HG03457 (cell line): ENCODE measurements around the gene MED12.
A peak's percentile ranks its signal among the peaks of the same experiment; 100 is the strongest.

Source experiments
- ATAC-seq: cut with Tn5 transposase; IDR thresholded peaks from one replicate; pipeline ENCODE4 v1.9.1; 2021; ENCODE audit warnings: moderate number of reproducible peaks; ENCODE audit not compliant: unreplicated experiment

MED12 gene

GRCh38 chrX:71107245-71107644 lies 11.2 kb upstream of the MED12 start:
- ATAC-seq, result no peak

DNA sequence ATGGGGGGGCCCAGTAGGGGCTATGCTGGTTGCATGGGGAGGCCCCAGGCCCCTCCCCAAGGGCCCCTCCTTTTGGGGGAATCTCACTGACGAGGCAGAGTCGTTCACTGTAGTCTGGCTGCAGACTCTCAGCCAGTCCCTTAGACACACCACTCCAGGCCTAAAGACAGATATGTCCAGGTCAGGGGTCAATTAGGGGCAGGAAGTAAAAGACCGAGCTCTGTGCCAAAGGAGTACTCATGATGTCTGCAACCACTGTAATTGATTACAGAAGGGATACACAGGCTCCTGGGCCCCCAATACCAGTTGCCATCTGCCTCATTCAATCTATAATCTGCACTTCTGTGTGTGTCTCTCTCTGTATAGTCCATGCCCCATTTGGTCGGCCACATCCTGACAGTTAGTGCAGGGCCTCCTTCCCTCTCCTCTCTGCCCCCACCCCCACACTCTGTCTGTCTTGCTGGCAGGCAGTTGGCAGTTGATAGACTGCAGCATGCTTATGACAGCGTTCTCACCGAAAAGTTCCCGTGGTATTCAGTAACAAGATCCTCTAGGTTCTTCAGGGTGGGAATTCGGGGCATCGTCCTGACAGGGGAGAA lies 10.5 kb upstream of the MED12 start:
- ATAC-seq, result no peak

- no peak for ATAC-seq
These were observed 9.3 kb upstream of the MED12 start for GRCh38 chrX:71109051-71109450.

DNA sequence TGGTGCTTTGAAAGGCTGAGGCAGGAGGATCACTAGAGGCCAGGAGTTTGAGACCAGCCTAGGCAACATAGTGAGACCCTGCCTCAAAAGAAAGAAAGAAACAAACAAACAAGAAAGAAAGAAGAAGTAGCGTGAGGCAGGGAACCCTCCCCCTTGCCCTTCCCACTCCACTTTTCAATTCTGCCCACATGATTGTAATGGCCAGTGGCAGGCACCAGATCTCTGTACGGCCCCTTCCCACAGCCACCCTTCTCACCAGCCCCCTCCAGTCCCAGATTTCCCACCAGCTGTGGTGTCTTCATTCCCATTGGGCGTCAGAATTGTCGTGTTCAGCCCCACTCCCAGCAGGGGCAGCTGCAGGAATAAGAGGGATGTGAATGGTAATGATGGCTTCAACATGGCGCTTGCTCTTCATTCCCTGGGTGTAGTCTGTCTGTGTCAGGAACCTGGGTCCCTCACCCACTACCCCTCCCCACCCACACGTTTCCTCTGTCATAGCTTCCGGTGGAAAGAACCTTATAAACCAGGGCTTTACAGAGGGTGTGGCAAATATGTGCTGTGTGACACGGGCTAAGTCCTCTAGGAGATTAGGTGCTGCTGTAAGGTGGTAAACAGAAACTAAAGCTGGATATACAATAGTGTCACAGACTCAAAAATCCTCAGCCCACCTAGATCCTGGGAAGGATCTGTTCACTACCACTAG lies 7.1 kb upstream of the MED12 start, which contains the start of gene IL2RG:
IL2RG (minus strand) TSS at position 437 of the 703 bp plus-strand sequence; CDS start at position 399, 38 bp downstream.
- peak; percentile 76 for ATAC-seq

- peak; percentile 29 for ATAC-seq
These were observed 6.4 kb upstream of the MED12 start for GRCh38 chrX:71111921-71112431.

GRCh38 chrX:71117358-71117757 lies 1.0 kb upstream of the MED12 start:
- ATAC-seq, result no peak

DNA sequence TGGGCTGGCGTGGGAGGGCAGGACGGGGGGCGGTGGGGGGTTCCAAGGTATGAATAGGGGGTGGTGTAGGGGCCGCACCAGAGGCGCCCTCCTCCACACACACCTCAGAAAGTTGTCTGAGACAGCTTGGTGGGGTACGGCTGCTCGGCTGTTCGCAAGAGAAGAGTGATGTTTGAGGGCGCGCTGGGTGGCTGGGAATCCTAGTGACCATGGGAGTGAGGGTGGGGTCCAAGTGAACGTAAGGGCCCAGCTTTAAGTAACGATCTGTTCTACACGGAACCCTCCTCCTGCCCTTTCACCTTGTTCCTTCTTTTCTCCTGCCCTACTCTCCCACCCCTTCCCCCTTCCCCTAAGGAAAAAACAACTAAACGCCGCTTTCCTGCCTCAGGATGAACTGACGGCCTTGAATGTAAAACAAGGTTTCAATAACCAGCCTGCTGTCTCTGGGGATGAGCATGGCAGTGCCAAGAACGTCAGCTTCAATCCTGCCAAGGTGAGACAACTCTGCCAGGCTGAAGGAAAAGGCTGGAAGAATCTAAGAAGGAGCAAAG lies 664 bp downstream of the MED12 start:
- ATAC-seq, result no peak

DNA sequence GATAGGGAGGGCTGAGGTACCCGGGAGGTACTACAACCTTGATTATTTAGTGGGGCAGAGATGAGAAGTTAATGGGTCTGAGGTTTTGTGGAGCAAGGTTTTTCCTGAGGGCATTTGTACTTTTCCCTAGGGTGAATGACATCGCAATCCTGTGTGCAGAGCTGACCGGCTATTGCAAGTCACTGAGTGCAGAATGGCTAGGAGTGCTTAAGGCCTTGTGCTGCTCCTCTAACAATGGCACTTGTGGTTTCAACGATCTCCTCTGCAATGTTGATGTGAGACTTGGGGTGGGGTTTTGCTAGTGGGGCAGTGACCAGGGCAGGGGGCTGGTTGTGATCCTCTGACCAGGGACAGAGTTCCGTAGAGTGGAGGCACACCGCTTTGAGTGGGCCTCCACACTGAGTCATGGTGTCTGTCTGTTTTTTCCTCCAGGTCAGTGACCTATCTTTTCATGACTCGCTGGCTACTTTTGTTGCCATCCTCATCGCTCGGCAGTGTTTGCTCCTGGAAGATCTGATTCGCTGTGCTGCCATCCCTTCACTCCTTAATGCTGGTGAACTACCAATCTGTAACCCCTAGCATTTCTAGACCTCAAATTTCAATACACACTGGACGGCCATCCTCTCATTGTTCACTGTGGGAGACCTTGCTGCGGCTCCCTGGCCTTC lies 9.9 kb downstream of the MED12 start:
- no peak for ATAC-seq

GRCh38 chrX:71128915-71129765 lies 10.7 kb downstream of the MED12 start:
- no peak for ATAC-seq

- no peak for ATAC-seq
These were observed 13.1 kb downstream of the MED12 start for GRCh38 chrX:71131510-71131909.

GRCh38 chrX:71140440-71140839 lies 22.0 kb downstream of the MED12 start:
- no peak for ATAC-seq

- ATAC-seq, result no peak
These were observed 25.1 kb downstream of the MED12 start for GRCh38 chrX:71143508-71143907.

- ATAC-seq, result no peak
These were observed 26.3 kb downstream of the MED12 start, which contains the start of gene NLGN3 for GRCh38 chrX:71144651-71145050. Gene NLGN3 (plus strand): TSS chrX:71144841. CDS start chrX:71147750, 2,909 bp downstream.

GRCh38 chrX:71147496-71148277 lies 29.3 kb downstream of the MED12 start:
- ATAC-seq, result no peak

GRCh38 chrX:71148278-71148663 lies 29.9 kb downstream of the MED12 start:
- ATAC-seq, result no peak

DNA sequence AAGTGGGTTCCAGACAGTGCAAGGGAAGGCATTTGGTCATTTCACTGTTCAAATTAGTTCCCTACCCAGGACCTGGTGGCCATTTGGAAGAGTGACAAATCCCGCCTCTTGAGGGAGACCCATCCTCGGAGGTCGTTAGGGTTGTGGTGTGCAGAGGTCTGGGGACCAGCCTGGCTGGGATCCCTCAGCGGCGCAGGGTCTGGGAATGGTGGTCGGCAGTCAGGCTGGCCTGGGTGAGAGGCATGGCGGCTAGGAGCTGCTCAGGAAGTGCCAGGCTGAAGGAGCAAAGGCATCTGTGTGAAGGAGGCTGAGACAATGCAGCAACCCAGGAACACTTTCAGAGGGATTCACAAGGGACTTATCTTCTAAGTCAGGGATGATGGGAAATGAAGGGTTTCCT lies 33.0 kb downstream of the MED12 start:
- ATAC-seq, result no peak

GRCh38 chrX:71154196-71154595 lies 35.8 kb downstream of the MED12 start:
- no peak for ATAC-seq

GRCh38 chrX:71154641-71155040 lies 36.2 kb downstream of the MED12 start:
- no peak for ATAC-seq

DNA sequence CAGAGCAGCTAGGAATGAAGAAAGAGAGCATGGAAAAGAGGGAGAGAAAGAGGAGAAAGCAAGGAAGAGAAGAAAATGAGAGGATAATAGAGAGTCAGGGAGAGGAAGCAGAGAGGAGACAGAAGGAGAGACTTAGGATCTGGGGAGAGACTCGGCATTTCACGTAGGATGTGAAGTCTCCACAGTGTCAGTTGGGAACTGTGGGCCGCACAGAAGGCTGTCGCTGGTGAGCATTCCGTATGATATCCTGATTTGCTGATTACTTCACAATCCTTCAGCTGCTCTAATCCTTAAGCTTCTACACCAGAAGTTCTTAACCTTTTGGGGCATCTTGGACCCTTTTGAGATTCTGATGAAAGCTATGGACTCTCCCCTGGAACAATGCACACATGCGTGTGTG lies 40.2 kb downstream of the MED12 start:
- ATAC-seq, result no peak

DNA sequence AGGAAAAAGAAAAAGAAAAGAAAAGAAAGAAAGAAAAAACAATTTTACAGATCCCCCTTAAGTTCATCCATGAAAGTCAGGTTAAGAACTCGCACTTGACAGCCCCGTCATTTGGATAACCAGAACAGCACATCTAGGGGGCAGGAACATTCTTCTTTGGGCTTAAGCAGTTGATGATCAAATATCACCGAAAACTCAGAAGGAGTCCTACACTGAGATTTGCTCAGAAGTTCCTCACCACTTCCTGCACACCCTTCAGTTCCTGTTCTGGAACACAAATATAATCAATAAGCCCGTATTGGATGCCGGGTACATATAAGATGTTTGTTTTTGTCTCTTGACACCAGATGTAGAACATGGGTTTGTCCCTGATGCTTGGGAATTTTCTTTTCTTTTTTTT lies 40.9 kb downstream of the MED12 start:
- ATAC-seq, result no peak
